ENCODE data around the gene CEP192.

The CEP192 gene

DNA sequence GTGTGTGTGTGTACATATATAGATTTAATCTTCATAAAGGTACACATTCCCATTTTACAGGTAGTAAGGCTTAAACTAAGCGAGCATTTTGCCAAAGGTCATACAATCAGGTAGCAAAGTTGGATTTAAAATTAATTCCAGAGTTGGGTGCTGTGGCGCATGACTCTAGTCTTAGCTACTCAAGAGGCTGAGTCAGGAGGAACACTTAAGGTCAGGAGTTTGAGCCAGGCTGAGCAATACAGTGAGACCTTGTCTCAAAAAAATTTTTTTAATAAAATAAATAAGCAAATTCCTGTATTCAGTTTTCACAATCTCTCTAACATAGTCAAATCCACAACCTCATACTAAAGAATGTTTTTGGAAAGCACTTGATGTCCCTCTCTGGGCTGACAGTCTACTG, 115.9 kb downstream of the CEP192 start:
- no peak for DNase-seq

DNA sequence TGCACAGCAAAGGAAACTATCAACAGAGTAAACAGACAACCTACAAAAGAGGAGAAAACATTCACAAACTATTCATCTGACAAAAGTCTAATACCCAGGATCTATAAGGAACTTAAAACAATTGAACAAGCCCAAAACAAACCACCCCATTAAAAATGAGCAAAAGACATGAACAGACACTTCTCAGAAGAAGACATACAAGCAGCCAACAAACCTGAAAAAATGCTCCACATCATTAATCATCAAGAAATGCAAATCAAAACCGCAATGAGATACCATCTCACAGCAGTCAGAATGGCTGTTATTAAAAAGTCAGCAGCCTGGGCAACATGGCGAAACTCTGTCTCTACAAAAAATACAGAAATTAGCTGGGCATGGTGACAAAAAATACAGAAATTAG, 117.2 kb downstream of the CEP192 start:
- no peak for DNase-seq

DNA sequence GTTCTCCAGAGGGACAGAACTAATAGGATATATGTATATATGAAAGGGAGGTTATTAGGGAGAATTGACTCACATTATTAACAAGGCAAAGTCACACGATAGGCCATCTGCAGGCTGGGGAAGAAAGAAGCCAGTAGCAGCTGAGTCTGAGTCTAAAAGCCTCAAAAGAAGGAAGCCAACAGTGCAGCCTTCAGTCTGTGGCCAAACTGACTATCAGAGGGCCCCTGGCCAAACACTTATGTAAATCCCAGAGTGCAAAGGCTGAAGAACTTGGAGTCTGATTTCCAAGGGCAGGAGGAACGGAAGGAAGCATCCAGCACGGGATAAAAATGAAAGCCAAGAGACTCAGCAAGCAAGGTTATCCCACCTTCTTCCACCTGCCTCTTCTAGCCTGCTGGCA, 119.4 kb downstream of the CEP192 start:
- no peak for DNase-seq

DNA sequence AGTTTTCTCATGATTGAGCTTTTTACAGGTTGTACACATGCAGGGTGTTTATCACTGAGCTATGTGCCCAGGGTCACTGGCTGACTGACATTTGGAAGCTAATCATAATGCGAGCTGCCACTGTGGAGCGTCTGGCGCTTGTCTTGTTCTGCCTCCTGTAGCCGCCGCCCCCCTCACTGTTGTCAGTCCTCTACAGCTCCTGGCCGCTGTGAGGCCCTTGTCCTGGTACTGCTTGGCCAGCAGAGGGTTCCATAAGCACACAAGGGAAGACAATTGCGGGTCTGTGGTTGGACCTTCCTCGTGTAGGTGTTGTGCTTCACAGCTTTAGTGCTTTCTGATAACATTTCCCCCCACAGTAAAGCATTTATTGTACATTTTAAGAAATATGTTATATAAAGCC, 121.8 kb downstream of the CEP192 start:
- no peak for DNase-seq

DNA sequence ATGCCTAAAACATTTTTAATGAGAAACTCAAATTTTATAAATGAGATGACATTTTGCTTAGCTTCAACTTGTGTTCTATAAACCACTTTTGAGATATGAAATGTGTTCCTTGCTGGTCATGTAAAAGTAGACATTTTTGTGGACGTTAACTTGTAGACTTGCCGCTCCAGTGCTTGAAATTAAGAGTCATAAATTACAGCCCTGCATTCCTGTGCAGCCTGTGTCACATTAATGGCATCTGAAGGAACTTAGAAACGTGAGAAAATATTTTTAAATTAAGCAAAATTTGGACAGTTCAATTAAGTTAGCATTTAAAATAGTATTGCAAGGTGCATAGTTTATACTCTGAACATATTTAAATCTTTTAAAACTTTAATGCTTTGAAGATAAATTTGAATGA, 129.1 kb downstream of the CEP192 start:
- DNase-seq, result no peak

DNA sequence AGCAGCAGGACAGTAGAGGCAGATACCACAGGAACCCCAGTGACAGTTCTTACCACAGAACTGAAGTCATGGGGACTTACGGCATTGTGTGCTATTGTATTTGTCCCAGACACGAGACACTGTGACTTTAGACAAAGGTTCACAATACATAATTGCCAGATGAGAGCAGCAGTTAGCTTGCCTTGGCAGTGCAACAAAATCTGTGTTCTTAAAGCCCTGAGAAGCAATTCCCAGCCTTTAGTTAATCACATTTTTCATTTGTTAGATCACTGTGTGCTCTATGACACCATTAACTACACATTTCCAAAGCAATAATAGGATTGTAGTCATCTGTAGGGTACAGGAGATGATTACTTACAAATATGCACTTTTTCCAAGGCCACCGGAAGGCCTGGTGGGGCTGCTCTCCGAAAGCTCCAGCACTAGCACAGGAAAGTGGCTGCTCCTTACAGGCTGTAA, 129.8 kb downstream of the CEP192 start:
- no peak for DNase-seq

DNA sequence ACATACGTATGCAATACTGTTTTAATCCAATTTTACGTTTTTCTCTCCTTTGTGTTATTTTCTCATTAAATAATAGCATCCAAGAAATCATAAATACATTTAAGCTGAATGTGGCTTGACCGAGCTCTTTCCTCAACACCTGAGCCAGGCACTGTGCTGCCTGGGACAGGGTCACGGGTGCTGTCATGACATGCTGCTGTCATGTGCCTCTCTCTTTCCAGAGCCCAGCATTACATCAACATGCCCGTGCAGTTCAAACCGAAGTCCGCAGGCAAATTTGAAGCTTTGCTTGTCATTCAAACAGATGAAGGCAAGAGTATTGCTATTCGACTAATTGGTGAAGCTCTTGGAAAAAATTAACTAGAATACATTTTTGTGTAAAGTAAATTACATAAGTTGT, 133.2 kb downstream of the CEP192 start:
- no peak for DNase-seq

DNA sequence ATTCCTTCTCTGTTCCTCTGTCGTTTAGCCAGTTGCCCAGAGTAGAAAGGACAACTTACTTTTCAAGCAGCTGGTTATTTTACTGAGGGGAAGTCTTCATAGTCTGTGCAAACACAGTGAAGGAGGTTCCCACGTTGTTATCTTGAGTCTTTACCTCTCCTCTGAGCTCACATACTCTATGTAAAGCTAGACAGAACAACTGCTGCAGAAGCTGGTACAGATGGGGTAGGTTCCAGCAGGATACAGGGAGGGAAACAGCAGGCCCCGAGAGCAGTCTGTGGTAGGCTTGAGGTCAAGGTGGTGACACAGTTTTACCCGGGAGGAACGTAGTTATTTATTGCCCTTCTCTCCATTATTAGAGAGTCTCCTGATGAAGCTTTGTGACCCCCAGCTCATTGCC, 134.0 kb downstream of the CEP192 start:
- no peak for DNase-seq

DNA sequence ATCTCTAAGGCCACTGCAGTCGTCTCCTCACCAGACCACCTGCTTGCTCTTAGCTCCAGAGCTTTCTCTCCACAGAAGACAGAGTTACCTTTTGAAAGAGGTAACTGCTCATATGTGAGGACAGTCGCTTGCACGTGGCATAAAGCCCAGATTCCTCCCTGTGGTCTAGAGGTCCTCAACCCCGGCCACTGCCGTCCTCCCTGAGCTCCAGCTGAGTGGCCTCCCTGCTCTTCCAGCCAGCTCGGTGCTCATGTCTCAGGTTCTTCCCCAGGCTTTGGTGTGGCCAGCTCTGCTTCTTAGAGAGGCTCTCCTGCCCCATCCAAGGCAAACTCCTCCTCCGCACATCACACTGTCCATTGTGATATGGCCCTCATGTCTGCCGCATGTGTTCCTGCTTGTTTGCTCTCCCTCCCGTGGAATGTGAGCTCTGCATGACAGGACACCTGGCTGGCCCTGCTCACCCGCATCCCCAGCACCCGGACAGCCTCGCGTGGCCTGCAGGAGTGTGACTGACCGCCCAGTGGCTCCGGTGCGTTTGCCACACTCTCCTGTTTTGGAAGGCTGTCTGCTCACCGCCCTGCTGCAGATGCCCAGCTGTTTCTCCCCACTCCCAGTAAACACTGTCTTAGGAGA, 135.9 kb downstream of the CEP192 start:
- DNase-seq, result no peak

DNA sequence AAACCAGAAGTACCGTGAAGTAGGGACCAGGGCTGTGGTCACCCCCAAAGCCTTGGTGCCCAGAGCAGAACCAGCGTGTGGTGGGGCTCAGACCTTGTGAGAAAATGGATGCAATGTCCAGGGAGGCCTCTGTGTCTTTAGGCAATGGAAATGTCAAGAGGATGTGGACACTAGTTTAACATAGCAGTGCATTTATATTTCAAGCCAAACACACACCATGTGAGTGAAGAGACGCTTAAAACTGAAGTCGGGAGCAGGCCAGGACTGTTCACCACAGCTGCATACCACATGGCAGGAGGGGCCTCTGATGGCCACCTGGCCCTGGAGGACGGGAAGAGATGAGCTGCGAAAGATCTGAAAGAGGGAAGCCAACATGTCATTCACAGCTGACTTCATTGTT, 140.1 kb downstream of the CEP192 start:
- no peak for DNase-seq

DNA sequence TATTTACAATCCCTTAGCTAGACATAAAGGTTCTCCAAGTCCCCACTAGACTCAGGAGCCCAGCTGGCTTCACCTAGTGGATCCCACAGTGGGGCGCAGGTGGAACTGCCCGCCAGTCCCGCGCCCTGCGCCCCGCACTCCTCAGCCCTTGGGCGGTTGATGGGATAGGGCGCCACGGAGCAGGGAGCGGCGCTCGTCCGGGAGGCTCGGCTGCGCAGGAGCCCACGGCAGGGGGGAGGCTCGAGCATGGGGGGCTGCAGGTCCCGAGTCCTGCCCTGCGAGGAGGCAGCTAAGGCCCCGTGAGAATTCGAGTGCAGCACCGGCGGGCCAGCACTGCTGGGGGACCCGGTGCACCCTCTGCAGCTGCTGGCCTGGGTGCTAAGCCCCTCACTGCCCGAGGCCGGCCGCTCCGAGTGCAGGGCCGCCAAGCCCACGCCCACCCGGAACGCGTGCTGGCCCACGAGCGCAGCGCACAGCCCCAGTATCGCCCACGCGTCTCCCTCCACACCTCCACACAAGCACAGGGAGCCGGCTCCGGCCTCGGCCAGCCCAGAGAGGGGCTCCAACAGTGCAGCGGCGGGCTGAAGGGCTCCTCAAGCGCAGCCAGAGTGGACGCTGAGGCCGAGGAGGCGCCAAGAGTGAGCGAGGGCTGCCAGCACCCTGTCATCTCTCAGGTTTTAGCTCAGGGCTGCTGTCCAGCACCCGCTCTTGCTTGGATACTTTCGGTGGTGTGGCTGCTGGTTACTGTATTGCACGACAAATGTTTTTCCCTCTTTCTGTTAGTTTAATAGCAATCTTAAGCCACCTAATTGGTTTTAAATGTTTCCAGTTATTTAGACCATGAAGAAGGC, 143.6 kb downstream of the CEP192 start:
- DNase-seq, result no peak

DNA sequence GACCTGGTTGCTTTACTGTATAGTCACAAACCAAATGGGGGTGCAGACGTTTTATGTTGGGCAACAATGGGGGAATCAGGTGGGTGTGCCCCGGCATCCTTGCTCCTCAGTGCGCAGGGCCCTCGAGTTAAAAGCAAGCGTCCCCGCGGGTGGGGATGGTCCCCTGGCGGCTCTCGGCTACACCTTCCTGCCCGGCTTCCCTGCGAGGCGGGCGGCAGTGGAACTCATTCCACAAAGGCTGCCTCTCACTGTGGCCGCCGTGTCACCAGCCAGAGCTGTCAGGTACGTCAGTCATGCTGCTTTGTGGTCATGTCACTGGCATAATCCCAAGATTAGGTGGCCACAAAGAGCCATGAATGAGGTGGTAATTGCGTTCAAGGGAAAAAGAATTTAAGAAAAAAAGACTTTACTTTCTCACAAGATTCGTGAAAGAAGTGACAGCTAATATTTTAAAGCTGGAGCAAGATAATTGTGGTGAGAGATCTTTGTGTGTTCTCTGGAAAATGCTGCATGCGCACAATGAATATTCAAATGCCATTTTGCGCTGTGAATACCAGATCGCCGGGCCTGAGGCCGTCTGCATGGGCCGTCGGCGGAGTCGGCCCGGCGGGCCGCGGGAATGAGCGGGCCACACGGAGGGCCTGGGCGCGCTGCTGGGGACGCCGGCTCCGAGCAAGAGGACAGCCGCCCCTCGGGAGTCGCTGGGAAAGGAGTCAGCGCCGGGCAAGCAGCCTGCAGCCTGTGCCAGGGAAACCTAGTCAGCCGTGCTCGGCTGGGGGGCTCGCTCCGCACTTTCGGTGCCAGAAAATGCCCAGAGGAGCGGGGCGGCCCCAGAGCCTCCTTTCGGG, 145.1 kb downstream of the CEP192 start:
- DNase-seq, result no peak

DNA sequence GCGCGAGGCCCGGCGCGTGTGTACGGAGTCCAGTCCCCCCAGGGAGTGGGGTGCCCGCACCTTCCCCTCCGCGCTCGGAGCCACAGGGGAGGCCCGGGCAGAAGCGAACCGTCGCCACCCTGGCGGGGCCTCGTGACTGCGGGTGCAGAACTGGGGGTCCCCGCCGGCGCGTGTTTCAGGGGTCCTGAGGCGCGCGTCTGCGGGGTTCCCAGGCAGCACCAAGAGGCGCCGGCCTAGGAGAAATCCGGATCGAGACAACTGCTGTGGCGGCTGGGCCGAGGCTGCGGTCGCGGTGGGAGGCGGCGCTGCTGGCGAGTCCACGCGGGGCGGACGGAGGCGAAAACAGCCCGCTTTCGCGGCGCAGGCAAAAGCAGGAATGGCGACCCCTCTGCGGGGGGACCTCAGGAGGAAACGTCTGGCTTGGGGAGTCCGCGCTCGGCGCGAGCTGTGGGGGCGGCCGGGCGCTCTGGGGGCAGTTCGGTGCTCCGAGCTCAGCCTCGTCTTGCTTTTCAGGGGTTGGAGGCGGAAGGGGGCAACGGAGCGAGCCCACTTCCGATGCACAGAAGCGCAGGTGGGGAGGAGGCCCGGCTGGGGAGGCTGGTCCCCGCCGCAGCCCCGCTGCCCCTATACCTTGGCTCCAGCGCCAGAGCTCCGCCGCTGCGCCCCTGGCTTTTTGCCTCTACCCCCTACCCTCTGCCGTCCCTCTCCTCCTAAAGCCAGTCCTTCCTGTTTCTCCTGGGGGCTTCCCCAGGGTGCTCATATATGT, 145.9 kb downstream of the CEP192 start:
- DNase-seq, result no peak

DNA sequence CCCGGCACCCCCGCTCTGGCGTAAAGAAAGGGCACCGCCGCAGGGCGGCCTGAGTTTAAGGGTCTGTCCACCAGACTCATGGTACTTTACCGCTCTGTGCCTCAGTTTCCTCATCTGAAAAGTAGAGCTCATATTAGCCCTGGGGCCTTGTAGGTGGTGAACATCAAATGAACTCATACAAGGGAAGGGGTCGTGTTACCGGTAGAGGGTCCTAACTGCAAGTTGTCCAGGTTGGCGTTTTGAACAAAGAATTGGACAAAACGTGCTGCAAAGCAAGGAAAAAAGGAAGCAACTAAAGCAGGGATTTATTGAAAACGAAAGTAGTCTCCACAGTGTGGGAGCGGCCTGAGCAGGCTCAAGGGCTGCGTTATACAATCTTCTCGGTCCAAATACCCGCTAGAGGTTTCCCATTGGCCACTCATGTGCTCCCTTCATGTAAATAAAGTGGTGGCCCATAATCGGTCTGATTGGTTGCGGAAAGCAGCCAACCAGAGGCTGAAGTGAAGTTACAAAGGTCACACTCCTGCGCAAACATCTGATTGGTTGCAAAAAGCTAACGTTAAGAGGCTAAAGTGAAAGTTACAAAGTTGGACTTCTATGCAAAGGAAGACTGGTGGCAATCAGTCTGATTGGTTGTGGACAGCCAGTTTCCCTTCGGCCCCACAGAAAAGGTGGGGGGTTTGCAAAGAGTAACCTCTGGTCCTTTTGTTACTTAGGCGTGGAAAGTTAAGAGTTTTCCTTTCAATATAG, 146.7 kb downstream of the CEP192 start:
- no peak for DNase-seq

DNA sequence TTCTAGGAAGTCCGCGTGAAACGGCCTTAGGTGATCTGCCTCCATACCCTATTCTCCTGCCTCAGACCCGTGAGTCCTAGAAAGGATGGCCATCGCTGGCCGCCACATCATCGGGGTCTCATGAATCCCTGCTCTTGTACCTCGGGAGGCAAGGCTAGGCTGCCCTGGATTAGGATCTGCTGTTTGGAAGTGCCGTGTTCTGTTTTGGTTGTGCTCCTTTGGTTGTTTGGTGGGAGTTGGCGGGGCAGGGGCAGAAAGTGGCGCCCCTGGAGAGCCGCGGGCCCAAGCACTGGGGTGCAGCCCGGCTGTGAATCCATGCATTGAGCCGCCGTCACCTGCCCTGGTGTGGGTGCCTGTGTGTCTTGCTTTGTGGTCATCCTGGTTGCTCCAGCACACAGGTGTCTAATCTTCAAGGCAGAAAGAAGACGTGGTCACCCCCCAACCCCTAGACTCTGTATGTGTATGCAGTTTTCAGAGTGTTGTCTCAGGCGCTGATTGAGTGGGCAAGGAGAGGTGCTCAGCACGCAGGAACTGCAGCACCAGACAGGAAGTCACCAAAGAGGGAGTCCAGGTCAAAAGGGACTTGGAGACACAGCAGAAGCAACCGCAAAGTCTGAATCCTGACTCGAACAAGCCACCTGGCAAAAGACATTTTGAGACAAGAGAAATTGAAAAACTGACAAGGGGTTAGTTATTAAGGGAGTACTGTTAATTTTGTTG, 147.4 kb downstream of the CEP192 start:
- DNase-seq, result no peak

DNA sequence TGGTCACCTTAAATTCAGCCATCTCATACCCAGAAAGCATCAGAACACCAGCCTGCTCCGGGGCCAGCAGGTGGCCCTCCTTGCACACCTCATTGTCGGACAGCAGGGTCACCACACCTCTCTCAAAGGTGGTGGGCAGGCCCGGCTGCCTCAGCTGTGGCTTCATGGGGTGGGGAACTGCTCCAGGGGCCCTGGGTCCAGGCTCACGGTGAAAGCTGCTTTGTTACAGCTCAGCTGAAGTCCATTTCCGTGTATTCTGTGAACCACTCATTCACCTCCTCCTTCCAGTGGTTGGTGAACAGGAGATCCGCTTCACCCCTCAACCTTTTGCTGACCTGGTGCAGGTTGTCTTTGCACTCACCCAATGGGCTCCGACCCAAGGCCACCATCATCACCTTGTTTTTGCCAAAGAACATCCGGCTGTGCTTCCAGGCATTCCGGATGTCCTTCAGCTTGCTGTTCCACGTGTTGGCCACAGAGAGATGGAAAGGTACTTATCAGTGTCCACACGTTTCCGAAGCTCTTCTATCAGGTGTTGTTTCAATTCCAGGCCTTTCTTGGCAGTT, 148.8 kb downstream of the CEP192 start:
- no peak for DNase-seq

DNA sequence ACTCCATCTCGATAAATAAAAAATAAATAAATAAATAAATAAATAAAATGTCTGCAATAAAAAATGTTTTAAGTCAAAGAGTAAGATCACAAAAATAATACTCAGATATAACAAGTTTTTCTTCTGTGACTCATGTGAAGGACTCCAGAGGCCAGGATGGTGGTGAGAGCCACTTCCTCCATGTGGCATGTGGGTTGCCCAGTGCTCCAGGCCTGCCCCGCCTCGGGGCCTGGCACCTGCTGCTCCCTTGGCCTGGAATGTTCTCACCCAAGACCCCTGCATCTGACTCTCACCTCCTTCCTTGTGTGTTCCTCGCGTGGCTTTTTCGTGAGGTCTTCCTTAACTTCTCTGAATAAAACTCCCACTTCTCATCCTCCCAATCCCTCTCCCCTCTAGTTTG, 150.0 kb downstream of the CEP192 start:
- DNase-seq, result no peak

DNA sequence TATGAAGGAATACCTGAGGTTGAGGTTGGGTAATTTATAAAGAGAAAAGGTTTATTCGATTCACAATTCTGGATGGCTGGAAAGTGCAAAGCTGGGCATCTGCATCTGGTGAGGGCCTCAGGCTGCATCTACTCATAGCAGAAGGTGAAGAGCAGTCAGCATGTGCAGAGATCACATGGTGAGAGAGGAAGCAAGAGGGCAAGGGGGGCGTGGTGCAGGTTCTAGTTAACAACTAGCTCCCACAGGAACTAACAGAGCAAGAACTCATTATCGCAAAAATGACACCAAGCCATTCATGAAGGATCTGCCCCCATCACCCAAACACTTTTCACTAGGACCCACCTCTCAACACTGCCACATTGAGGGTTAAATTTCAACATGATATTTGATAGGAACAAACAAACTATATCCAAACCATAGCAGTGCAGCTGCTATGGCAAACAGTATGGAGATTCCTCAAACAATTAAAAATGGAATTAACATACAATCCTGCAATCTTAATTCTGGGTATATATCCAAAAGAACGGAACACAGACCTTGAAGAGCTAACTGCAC, 154.6 kb downstream of the CEP192 start:
- no peak for DNase-seq

DNA sequence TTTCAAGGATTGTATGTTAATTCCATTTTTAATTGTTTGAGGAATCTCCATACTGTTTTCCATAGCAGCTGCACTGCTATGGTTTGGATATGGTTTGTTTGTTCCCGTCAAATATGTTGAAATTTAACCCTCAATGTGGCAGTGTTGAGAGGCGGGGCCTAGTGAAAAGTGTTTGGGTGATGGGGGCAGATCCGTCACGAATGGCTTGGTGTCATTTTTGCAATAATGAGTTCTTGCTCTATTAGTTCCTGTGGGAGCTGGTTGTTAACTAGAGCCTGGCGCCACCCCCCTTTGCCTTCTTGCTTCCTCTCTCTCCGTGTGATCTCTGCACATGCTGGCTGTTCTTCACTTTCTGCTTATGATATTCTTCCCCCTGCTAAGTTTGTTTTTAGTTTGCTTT, 156.0 kb downstream of the CEP192 start:
- DNase-seq, result peak; percentile 46

DNA sequence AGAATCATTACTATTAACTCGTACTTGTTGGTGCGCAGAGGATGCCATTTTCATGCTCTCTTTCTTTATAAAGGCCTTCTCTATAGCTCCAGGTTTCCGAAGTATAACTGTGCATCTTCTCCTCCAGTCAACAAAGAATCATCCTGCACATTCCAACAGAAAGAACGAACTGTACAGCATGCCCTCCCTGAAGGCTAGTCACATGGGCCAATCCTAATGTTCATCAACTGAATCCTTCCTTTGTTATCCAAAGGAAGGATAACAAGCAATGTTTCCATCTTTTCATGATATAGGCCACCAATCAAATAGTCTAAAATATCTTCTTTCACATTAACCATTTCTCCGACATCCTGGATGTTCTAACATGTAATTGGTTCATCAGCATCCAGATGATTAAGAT, 160.5 kb downstream of the CEP192 start:
- DNase-seq, result no peak

DNA sequence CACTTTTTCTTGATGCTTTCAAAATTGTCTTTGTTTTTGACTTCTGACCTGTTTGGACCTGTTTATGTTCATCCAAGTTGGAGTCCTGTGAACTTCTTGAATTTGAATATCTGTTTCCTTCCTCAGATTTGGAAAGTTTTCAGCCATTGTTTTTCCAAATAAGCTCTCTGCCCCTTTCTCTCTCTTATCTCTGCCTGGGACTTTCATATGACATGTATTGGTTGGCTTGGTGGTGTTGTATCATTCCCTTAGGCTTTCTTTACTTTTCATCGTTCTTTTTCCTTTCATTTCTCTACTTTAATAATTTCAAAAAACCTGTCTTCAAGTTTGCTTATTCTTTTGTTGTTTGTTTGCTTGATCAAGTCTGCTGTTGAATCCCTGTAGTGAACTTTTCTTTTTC, 167.3 kb downstream of the CEP192 start:
- DNase-seq, result no peak

Measured in NCI-H2171 (cell line).